HEK293 (cell line): ENCODE measurements around the gene BUB1B.
A peak's percentile ranks its signal among the peaks of the same experiment; 100 is the strongest.

ENCODE experiments used
- BCL11B ChIP-seq: fragments of 450-650 bp; formaldehyde crosslinking; IDR thresholded peaks from 2 replicates; pipeline ENCODE4 v1.5.1; 2016; ENCODE audit warnings: low read depth, missing biosample characterization, missing genetic modification characterization
- KLF7 ChIP-seq: fragments of 450-650 bp; formaldehyde crosslinking; IDR thresholded peaks from 2 replicates; pipeline ENCODE4 v1.5.1; 2016; ENCODE audit warnings: missing biosample characterization, missing genetic modification characterization, borderline replicate concordance
- MYNN ChIP-seq: fragments of 450-650 bp; formaldehyde crosslinking; IDR thresholded peaks from 2 replicates; pipeline ENCODE4 v1.5.1; 2016; ENCODE audit warnings: missing biosample characterization, missing genetic modification characterization, borderline replicate concordance
- RBAK ChIP-seq: fragments of 450-650 bp; formaldehyde crosslinking; IDR thresholded peaks from 2 replicates; pipeline ENCODE4 v1.5.1; 2016; ENCODE audit warnings: missing biosample characterization, missing genetic modification characterization
- TCF7L2 ChIP-seq: IDR thresholded peaks from 2 replicates; pipeline ENCODE4 v1.6.1; 2011; ENCODE audit warnings: low read depth, mild to moderate bottlenecking, inconsistent platforms, low read length, moderate library complexity, borderline replicate concordance
- YY2 ChIP-seq: fragments of 450-650 bp; formaldehyde crosslinking; IDR thresholded peaks from 2 replicates; pipeline ENCODE4 v1.5.1; 2016; ENCODE audit warnings: missing biosample characterization, missing genetic modification characterization
- ZBTB21 ChIP-seq: fragments of 450-650 bp; formaldehyde crosslinking; IDR thresholded peaks from 2 replicates; pipeline ENCODE4 v1.5.1; 2017; ENCODE audit warnings: missing biosample characterization, missing genetic modification characterization
- ZNF112 ChIP-seq: fragments of 450-650 bp; formaldehyde crosslinking; IDR thresholded peaks from 2 replicates; pipeline ENCODE4 v1.5.0; 2017; ENCODE audit warnings: missing biosample characterization, missing genetic modification characterization
- ZNF169 ChIP-seq: fragments of 450-650 bp; formaldehyde crosslinking; IDR thresholded peaks from 2 replicates; pipeline ENCODE4 v1.5.1; 2016; ENCODE audit warnings: missing biosample characterization, missing genetic modification characterization
- ZNF23 ChIP-seq: fragments of 450-650 bp; formaldehyde crosslinking; IDR thresholded peaks from 2 replicates; pipeline ENCODE4 v1.5.1; 2016; ENCODE audit warnings: missing biosample characterization, missing genetic modification characterization, borderline replicate concordance
- ZNF335 ChIP-seq: fragments of 450-650 bp; formaldehyde crosslinking; conservative IDR thresholded peaks from 2 replicates; pipeline ENCODE4 v1.5.1; 2016; ENCODE audit warnings: missing biosample characterization, missing genetic modification characterization
- ZNF350 ChIP-seq: fragments of 450-650 bp; formaldehyde crosslinking; IDR thresholded peaks from 2 replicates; pipeline ENCODE4 v1.5.0; 2017; ENCODE audit warnings: missing biosample characterization, mild to moderate bottlenecking, missing genetic modification characterization
- ZNF354C ChIP-seq: fragments of 450-650 bp; formaldehyde crosslinking; IDR thresholded peaks from 2 replicates; pipeline ENCODE4 v1.5.1; 2016; ENCODE audit warnings: missing biosample characterization, missing genetic modification characterization, low read depth, borderline replicate concordance
- ZNF37A ChIP-seq: fragments of 450-650 bp; IDR thresholded peaks from 2 replicates; pipeline ENCODE4 v1.5.1; 2018; ENCODE audit warnings: missing biosample characterization, missing genetic modification characterization
- ZNF416 ChIP-seq: fragments of 450-650 bp; formaldehyde crosslinking; IDR thresholded peaks from 2 replicates; pipeline ENCODE4 v1.5.1; 2016; ENCODE audit warnings: missing biosample characterization, missing genetic modification characterization
- ZNF48 ChIP-seq: fragments of 450-650 bp; formaldehyde crosslinking; IDR thresholded peaks from 2 replicates; pipeline ENCODE4 v1.5.1; 2016; ENCODE audit warnings: missing biosample characterization, missing genetic modification characterization
- ZNF549 ChIP-seq: fragments of 450-650 bp; IDR thresholded peaks from 2 replicates; pipeline ENCODE4 v1.5.1; 2018; ENCODE audit warnings: missing biosample characterization, missing genetic modification characterization, mild to moderate bottlenecking, inconsistent platforms, moderate library complexity
- ZNF585B ChIP-seq: fragments of 450-650 bp; formaldehyde crosslinking; IDR thresholded peaks from 2 replicates; pipeline ENCODE4 v1.5.1; 2016; ENCODE audit warnings: missing biosample characterization, missing genetic modification characterization
- ZNF664 ChIP-seq: fragments of 450-650 bp; formaldehyde crosslinking; IDR thresholded peaks from 2 replicates; pipeline ENCODE4 v1.5.1; 2016; ENCODE audit warnings: missing biosample characterization, missing genetic modification characterization
- ZNF677 ChIP-seq: fragments of 450-650 bp; IDR thresholded peaks from 2 replicates; pipeline ENCODE4 v1.5.0; 2018; ENCODE audit warnings: missing biosample characterization, mild to moderate bottlenecking, missing genetic modification characterization, moderate library complexity
- ZNF768 ChIP-seq: fragments of 450-650 bp; formaldehyde crosslinking; IDR thresholded peaks from 2 replicates; pipeline ENCODE4 v1.5.1; 2018; ENCODE audit warnings: missing biosample characterization, mild to moderate bottlenecking, missing genetic modification characterization
- ZSCAN16 ChIP-seq: fragments of 450-650 bp; formaldehyde crosslinking; IDR thresholded peaks from 2 replicates; pipeline ENCODE4 v1.5.1; 2016; ENCODE audit warnings: missing biosample characterization, missing genetic modification characterization
- ZXDB ChIP-seq: fragments of 450-650 bp; formaldehyde crosslinking; IDR thresholded peaks from 2 replicates; pipeline ENCODE4 v1.5.1; 2016; ENCODE audit warnings: missing biosample characterization, missing genetic modification characterization
- TF ChIP-seq, protein P1 (sequence below): fragments of 450-650 bp; formaldehyde crosslinking; IDR thresholded peaks from 2 replicates; pipeline ENCODE4 v1.5.1; 2017; ENCODE audit warnings: missing biosample characterization, missing genetic modification characterization
- TF ChIP-seq, protein P2 (sequence below): fragments of 450-650 bp; formaldehyde crosslinking; IDR thresholded peaks from 2 replicates; pipeline ENCODE4 v1.5.1; 2016; ENCODE audit warnings: missing biosample characterization, missing genetic modification characterization, low read depth
- TF ChIP-seq, protein P3 (sequence below): fragments of 450-650 bp; IDR thresholded peaks from 2 replicates; pipeline ENCODE4 v1.5.1; 2018; ENCODE audit warnings: missing biosample characterization, mild to moderate bottlenecking, missing genetic modification characterization
- TF ChIP-seq, protein P4 (sequence below): fragments of 450-650 bp; formaldehyde crosslinking; conservative IDR thresholded peaks from 2 replicates; pipeline ENCODE4 v1.5.1; 2016; ENCODE audit warnings: low read depth, missing biosample characterization, missing genetic modification characterization
- TF ChIP-seq, protein P5 (sequence below): fragments of 450-650 bp; formaldehyde crosslinking; IDR thresholded peaks from 2 replicates; pipeline ENCODE4 v1.5.1; 2016; ENCODE audit warnings: missing biosample characterization, missing genetic modification characterization
- TF ChIP-seq, protein P6 (sequence below): fragments of 450-650 bp; formaldehyde crosslinking; IDR thresholded peaks from 2 replicates; pipeline ENCODE4 v1.5.1; 2016; ENCODE audit warnings: missing biosample characterization, missing genetic modification characterization

The BUB1B gene

DNA sequence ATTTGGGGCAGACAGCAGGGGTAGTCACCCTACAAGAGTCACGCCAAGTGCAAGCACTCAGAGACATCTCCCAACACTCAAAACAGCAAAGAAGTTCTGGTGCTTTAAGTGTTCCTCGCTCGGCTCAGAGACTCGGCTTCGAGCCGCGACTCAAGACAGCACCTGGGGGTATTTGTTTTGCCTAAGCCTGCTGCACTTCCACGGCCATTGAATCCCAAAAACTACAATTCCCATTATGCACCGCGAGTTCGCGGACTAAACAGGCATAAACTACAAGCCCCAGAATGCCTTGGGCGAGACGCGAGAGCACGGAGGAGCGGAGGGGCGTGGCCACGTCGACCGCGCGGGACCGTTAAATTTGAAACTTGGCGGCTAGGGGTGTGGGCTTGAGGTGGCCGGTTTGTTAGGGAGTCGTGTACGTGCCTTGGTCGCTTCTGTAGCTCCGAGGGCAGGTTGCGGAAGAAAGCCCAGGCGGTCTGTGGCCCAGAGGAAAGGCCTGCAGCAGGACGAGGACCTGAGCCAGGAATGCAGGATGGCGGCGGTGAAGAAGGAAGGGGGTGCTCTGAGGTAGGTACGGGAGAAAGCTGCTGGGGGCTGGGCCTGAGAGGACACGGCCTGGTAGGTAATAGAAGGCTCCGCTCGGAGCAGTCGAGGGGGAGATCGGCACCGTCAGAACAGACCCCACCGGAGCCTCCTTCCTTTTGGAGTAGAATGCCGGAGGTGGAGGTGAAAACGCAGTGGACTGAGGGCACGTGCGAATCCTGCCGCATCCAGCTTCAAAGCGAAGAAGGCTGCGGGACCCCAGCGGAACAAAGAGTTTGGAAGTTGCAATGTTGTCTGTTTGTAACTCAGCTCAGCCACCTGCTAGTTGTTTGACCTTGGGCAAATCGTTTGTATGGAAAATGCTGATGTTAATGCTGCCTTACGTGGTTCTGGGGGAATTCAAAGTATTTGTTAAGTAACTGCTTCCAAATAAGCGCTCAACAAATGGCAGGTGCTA is at the start of gene BUB1B (continued):
- TF ChIP-seq ZNF677 (tag by site-specific recombination): no peak
- TF ChIP-seq, protein P1, sequence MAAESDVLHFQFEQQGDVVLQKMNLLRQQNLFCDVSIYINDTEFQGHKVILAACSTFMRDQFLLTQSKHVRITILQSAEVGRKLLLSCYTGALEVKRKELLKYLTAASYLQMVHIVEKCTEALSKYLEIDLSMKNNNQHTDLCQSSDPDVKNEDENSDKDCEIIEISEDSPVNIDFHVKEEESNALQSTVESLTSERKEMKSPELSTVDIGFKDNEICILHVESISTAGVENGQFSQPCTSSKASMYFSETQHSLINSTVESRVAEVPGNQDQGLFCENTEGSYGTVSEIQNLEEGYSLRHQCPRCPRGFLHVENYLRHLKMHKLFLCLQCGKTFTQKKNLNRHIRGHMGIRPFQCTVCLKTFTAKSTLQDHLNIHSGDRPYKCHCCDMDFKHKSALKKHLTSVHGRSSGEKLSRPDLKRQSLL: no peak
- TF ChIP-seq TCF7L2: no peak
- TF ChIP-seq MYNN: no peak
- no peak for TF ChIP-seq ZNF549 (tag by site-specific recombination)
- TF ChIP-seq KLF7 (tag by site-specific recombination): 0 out of 2 replicates have a peak, but pooled peaks have one; percentile 39
- peak; percentile 75; the same call in 1 of the 2 replicates for TF ChIP-seq RBAK (tag by site-specific recombination)
- peak; percentile 81 for TF ChIP-seq YY2 (tag by site-specific recombination)
- no peak for TF ChIP-seq ZNF416 (tag by site-specific recombination)
- TF ChIP-seq ZSCAN16 (tag by site-specific recombination): 0 out of 2 replicates have a peak, but pooled peaks have one; percentile 39
- TF ChIP-seq ZNF169: no peak
- TF ChIP-seq, protein P2, sequence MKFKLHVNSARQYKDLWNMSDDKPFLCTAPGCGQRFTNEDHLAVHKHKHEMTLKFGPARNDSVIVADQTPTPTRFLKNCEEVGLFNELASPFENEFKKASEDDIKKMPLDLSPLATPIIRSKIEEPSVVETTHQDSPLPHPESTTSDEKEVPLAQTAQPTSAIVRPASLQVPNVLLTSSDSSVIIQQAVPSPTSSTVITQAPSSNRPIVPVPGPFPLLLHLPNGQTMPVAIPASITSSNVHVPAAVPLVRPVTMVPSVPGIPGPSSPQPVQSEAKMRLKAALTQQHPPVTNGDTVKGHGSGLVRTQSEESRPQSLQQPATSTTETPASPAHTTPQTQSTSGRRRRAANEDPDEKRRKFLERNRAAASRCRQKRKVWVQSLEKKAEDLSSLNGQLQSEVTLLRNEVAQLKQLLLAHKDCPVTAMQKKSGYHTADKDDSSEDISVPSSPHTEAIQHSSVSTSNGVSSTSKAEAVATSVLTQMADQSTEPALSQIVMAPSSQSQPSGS: no peak
- TF ChIP-seq ZNF664 (tag by site-specific recombination): no peak
- TF ChIP-seq, protein P3, sequence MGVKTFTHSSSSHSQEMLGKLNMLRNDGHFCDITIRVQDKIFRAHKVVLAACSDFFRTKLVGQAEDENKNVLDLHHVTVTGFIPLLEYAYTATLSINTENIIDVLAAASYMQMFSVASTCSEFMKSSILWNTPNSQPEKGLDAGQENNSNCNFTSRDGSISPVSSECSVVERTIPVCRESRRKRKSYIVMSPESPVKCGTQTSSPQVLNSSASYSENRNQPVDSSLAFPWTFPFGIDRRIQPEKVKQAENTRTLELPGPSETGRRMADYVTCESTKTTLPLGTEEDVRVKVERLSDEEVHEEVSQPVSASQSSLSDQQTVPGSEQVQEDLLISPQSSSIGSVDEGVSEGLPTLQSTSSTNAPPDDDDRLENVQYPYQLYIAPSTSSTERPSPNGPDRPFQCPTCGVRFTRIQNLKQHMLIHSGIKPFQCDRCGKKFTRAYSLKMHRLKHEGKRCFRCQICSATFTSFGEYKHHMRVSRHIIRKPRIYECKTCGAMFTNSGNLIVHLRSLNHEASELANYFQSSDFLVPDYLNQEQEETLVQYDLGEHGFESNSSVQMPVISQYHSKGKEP (tag by site-specific recombination): no peak
- TF ChIP-seq, protein P4, sequence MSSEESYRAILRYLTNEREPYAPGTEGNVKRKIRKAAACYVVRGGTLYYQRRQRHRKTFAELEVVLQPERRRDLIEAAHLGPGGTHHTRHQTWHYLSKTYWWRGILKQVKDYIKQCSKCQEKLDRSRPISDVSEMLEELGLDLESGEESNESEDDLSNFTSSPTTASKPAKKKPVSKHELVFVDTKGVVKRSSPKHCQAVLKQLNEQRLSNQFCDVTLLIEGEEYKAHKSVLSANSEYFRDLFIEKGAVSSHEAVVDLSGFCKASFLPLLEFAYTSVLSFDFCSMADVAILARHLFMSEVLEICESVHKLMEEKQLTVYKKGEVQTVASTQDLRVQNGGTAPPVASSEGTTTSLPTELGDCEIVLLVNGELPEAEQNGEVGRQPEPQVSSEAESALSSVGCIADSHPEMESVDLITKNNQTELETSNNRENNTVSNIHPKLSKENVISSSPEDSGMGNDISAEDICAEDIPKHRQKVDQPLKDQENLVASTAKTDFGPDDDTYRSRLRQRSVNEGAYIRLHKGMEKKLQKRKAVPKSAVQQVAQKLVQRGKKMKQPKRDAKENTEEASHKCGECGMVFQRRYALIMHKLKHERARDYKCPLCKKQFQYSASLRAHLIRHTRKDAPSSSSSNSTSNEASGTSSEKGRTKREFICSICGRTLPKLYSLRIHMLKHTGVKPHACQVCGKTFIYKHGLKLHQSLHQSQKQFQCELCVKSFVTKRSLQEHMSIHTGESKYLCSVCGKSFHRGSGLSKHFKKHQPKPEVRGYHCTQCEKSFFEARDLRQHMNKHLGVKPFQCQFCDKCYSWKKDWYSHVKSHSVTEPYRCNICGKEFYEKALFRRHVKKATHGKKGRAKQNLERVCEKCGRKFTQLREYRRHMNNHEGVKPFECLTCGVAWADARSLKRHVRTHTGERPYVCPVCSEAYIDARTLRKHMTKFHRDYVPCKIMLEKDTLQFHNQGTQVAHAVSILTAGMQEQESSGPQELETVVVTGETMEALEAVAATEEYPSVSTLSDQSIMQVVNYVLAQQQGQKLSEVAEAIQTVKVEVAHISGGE (tag by site-specific recombination): no peak
- TF ChIP-seq, protein P5, sequence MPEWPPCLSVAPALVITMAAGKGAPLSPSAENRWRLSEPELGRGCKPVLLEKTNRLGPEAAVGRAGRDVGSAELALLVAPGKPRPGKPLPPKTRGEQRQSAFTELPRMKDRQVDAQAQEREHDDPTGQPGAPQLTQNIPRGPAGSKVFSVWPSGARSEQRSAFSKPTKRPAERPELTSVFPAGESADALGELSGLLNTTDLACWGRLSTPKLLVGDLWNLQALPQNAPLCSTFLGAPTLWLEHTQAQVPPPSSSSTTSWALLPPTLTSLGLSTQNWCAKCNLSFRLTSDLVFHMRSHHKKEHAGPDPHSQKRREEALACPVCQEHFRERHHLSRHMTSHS (tag by site-specific recombination): no peak
- TF ChIP-seq, protein P6, sequence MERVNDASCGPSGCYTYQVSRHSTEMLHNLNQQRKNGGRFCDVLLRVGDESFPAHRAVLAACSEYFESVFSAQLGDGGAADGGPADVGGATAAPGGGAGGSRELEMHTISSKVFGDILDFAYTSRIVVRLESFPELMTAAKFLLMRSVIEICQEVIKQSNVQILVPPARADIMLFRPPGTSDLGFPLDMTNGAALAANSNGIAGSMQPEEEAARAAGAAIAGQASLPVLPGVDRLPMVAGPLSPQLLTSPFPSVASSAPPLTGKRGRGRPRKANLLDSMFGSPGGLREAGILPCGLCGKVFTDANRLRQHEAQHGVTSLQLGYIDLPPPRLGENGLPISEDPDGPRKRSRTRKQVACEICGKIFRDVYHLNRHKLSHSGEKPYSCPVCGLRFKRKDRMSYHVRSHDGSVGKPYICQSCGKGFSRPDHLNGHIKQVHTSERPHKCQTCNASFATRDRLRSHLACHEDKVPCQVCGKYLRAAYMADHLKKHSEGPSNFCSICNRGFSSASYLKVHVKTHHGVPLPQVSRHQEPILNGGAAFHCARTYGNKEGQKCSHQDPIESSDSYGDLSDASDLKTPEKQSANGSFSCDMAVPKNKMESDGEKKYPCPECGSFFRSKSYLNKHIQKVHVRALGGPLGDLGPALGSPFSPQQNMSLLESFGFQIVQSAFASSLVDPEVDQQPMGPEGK: peak; percentile 74; the same call in 1 of the 2 replicates
- TF ChIP-seq ZNF23 (tag by site-specific recombination): no peak
- no peak for TF ChIP-seq ZNF350
- TF ChIP-seq ZNF112 (tag by site-specific recombination): no peak
- TF ChIP-seq ZNF585B (tag by site-specific recombination): no peak
- TF ChIP-seq BCL11B (tag by site-specific recombination): no peak
- TF ChIP-seq ZNF354C (tag by site-specific recombination): no peak
- no peak for TF ChIP-seq ZNF48 (tag by site-specific recombination)
- no peak for TF ChIP-seq ZNF768 (tag by site-specific recombination)
- TF ChIP-seq ZNF37A (tag by site-specific recombination): no peak
- peak; percentile 89 for TF ChIP-seq ZXDB (tag by site-specific recombination)
- TF ChIP-seq ZBTB21 (tag by site-specific recombination): no peak
- TF ChIP-seq ZNF335 (tag by site-specific recombination): peak; percentile 98
